ENCODE data around the gene WDR70.
"Not testable (repeated sequence)": the region's sequence is repeated elsewhere in the genome, so short reads cannot be mapped to it uniquely, and the experiment has no call there.

Gene WDR70

DNA sequence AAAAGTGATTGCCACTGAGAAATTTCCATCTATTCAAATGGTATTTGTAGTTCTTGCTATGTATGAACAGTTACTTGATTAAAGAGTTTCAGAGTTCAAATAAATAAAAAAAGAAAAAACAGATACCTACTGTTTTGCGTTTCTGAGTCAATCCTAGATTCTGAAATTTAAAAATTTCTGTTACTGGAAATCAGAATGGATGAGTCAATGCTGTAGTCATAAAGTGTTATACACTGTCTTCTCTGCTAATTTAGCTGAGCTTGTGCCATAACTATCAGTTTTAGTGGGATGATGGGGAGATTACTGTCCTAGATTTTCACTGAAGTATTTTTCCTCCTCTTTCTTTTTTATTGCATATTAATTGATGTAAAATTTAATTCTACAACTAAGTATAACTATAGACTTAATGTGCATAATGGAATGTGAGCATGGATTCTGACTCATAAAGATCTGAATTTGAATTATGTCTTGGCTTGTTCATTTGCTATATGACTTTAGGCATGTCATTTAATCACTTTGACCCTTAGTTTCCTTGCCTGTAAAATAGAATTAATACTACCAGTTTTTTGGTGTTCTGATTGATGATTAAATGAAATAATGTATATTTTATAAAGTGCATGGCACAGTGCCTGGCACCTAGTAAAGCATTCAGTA is 75.4 kb downstream of the WDR70 start:
- FAIRE-seq = peak; percentile 16

DNA sequence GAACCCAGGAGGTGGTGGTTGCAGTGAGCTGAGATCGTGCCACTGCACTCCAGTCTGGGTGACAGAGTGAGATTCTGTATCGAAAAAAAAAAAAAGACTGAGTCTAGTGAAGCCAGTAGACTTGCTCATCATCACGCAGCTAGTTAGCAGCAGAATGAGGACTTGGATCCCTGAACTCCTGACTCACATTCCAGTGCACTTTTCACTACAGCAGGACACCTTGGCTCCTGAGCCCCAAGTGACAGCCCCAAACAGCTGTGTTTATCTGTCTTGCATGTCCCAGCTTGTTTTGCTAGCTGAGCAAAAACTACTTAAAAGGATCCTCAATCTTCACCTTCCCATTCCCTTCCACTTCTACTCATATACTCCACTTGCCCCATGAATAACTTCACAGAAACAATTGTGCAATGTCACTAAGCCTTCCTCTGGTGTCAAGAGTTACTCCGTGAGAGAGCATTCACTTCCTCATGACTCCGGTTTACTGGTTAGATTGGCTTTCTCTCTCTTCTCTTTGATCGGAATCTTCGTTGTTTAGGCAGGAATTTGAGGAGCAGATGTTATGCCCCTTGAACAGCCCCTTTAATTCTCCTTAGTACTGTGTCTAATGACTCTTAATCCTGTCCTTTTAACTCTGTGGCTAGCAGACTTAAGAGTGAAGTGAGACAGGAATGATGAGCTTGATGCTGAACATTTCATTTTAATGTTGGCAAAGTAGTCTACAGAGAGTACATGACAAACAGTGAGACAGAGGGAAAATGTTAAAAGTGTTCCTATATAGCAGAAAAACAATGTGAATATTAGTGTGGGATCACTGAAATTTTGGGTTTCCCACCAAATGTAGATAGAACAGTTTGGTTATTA is 84.3 kb downstream of the WDR70 start:
- not testable (repeated sequence) for FAIRE-seq

DNA sequence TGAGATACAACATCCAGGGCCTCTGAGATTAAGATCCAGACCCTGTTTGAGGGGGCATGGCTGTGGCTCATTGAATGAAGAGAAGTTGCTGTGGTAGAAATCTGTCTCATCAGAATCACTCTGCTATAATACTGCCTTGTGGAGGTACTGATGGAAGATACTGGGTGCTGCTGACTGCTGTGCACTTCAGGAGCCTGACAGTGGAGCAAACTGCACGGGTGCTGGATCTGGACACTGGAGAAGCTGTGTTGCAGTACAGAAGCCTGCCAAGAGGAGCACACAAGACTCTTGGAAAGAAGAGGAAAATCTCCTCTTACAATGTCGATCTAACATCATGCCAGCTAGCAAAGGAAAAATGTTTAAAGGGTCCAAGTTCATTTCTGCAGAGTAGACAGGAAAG is 85.5 kb downstream of the WDR70 start:
- not testable (repeated sequence) for FAIRE-seq

DNA sequence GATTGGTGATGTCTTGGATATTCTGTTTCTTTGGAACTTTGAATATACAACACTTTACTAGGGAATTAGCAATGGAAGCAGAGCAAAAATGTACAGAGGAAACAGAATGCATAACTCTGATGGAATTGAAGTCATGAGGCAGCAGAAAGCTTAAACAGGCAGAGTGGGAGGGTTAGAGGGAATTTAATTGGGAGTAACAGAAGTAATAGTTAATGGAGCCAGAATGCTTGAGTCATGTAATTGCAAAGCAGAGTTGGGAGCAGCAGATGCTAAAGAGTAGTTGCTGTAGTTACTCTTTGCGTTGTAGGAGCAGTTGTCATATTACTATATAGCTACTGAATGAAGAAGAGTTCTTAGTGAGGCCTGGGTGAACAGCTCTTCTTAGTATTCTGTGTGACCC is 90.3 kb downstream of the WDR70 start:
- not testable (repeated sequence) for FAIRE-seq

DNA sequence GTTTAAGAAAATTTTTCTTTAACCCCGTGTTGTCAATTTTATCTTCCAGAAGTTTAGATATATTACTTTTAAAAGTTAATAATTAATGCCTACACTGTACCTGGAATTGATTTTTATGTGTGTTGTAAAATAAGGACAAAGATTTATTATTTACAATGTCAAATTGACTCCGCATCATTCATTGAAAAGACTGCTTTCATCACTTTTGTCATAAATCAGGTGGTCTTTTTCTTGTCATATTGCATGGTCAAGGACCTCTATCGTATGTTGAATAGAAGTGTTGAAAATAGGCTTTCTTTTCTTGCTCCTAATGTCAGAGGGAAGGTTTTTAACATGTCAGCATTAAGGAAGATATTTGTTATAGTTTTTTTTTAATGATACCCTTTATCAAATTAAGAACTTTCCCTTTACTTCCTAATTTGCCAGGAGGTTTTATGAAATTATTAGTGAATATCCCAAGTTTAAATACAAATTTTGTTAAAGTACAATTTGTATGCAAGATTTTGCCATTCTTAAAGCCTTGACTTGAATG is 92.6 kb downstream of the WDR70 start:
- peak; percentile 6 for FAIRE-seq

DNA sequence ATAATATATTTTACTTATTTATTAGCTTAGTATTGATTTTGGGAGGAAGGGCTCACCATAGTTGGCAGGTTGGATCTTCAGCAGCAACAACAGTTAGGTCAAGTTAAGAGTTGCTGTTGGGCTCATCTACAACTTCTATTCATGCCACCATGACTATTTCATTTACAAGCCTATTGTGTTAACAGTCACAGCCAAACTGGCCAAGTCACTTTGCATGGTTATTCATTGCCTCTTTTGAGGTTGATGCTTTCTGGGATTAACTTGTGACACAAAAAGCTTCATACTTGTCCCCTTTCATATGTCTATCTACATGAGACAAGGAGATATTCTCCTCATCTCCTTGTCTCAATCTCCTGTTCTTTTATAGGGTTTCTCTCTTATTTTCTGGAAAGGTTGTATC is 98.3 kb downstream of the WDR70 start:
- no peak for FAIRE-seq

DNA sequence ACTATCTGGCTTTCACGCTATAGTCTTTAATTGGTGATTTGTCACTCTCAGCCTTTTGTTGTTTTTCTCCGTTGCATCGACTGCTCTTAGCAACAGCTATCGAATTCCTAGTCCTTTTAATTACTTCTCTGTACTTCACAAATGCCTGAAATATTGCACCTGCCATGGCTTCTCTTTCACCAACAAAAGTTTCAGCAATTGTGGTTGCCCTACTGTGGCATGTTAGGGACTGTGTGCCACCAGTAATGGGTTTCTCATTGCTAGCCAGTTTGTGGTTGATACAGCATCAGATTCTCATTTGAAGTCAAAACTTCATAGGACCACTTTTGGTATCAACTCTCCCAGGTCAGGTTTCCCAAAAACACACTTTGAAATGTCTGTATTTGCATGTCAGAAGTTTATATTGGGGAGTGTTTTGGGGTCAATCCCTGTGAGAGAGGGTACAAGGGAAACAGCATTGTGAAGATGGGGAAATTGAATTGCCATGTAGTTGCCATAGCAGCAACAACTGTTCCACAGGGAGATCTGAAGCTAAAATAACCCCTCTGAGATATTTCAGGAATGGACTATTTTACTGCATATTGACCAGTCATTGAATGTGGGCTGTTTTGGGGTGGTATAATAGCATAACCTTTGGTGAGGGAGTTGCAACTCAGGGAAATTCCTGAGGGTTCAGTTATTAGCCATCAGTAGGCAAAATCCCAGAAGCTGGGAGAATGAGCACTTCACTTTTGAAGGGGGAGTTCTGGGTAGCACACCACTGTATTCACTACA is 99.2 kb downstream of the WDR70 start:
- FAIRE-seq = no peak

DNA sequence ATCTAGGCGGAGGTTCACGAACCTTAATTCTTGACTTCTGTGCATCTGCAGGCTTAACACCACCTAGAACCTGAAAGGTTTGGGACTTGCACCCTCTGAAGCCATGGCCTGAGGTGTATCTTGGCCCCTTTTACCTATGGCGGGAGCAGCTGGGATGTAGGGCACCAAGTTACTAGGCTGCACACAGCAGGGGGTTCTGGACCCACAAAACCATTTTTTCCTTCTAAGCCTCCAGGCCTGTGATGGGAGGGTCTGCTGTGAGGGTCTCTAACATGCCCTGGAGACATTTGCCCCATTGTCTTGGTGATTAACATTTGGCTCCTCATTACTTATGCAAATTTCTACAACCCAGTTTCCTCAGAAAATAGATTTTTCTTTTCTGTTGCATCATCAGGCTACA is 102.3 kb downstream of the WDR70 start:
- FAIRE-seq = not testable (repeated sequence)

DNA sequence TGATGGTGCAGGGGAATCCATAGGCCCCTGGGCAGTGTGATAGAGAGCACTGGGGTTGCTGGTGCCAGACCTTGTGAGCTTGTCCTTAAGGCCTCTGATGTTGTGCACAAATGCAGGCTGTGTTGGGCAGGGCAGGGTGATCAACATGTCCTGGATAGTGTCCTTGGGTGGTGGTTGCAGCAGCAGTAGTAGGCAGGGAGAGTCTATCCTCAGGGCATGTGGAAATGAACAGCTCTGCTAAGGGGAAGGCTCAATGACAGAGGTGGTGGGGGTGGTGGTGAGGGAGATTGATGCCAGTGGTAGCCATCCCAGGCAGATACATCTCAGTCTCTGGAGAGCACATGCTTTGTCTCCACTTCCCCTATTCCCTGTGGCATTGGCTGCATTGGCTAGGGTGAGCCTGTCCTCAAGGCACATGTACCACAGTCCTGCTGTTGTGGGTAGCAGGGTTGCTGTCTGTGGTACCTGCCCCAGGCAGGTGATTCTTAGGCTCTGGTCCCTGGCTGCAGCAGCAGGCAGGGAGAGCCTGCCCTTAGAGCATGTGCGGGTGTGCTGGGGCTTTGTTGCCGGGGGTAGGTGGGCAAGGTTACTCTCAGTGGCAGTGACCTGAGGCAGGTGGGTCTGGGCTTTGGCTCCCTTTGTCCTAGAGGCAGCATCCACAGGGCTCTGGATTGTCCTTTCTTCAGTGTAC is 111.1 kb downstream of the WDR70 start:
- no peak for FAIRE-seq

DNA sequence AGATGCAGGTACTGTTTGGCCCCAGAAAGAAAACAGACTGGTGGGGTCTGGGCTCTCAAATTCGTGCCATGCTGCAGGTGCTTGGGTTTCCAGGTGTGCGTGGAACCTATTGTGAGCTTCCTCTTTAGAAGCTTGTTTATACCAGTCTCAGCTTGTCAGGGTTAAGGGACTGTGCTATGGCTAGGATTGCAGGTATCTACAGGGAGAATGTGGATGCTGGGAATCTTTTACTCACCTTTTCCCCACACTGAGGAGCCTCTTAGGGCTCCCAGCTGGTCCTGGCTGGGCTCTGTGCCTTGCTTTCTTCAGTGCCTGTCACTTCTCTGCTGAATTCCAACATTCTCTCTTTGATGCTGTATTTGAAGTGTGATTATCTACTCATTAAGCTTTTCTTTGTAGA is 111.8 kb downstream of the WDR70 start:
- FAIRE-seq = no peak

DNA sequence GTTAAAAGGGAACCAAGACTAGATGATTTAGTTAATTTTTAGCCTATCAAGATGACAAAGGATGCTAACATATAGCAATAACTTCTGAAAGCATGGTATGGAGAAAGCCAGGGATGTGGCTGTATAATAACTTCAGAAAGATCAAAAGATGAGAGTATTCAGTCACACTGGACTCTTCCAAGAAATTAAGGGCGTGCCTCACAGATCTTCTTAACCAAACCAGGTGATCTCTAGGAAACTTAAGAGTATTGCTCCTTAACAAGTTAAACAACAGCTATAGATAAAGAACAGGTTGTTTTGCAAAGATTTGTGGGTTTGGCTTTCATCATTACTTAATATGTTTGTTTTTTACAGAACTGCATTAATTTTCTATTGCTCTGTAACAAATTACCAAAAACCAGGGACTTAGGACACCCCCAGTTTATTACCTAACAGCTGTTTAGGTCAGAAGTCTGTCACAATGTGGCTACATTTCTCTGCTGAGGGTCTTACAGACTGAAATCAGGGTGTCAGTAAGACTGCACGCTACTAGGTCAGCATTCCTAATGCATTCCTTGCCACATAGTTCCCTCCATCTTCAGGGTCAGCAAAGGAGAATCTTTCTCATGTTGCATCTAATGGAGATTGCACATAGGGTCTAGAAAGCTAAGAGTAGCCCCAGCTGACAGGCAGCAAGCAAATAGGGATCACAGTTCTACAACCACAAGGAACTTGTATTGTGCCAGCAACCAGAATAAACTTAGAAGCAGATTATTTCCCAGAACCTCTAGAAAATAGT is 113.8 kb downstream of the WDR70 start:
- no peak for FAIRE-seq

DNA sequence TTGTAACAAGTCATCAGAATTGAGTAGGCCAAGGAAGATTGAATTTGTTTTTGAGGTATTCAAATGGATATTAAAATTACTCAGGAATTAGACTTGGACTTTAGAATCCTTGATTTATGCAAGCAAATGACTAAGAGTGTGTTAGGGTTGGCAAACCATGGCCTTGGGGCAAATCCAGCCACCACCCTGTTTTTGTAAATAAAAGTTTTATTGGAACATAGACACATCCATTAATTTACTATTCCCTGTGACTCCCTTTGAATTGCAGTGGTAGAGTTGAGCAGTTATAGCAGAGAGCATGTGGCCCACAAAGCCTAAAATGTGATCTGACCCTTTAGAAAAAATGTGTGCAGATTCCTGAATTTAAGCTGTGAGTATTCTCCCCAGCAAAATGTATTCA is 115.6 kb downstream of the WDR70 start:
- no peak for FAIRE-seq

DNA sequence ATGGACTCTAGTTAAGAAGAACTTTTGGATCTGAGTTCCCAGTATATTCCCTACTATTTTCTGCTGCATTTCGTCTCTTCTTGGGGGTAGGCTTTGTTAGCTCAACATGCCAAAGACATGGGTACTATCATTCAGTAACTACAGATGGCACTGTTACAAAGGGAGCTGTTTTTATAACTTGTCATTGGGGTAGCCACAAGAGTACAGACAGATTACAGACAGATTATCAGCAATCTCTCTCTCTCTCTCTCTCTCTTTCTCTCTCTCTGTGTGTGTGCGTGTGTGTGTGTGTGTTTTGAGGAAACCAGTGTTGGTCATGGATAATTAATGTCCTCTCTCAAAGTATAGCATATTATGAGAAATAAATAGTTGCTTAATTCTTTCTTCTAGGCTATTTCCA is 116.1 kb downstream of the WDR70 start:
- no peak for FAIRE-seq

DNA sequence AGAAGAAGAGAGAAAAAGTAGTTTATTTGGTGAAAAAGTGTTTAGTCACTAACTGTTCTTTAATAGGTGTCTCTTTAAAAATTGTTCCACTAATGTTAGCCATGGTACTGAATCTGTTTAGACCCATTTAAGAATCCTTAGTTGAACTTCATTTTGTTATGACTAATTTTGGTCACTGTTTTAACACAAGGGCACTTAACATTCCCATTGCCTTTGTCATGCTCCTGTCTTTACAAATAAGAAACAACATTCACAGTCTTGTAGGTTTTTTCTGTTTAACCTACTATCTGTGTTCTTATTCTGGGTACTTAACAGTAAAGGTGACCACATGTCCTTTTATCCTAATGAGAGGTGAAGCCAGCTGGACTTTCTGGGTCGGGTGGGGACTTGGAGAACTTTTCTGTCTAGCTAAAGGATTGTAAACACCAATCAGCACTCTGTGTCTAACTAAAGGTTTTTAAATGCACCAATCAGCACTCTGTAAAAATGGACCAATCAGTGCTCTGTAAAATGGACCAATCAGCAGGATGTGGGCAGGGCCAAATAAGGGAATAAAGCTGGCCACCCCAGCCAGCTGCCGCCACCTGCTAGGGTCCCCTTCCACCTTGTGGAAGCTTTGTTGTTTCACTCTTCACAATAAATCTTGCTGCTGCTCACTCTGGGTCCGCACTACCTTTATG is 116.7 kb downstream of the WDR70 start:
- FAIRE-seq = no peak

DNA sequence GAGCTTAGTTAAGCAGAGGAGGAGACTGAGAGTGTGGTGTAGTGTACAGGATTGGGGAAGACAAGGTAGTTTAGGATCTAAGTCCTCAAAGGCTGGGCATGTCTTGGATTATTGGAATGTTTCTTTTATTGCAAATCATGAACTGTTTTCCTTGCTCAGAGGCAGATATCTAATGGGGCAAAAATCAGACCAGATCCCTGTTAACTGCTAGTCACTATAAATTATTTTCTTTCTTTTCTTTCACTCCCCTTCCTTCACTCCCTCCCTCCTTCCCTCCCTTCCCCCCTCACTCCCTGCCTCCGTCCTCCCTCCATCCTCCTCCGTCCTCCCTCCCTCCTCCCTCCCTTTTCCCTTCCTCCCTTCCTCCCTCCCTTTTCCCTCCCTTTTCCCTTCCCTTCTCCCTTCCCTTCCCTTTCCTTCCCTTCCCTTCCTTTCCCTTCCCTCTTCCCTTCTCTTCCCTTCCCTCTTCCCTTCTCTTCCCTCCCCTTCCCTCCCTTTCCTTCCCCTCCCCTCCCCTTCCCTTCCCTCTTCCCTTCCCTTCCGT is 117.9 kb downstream of the WDR70 start:
- no peak for FAIRE-seq

DNA sequence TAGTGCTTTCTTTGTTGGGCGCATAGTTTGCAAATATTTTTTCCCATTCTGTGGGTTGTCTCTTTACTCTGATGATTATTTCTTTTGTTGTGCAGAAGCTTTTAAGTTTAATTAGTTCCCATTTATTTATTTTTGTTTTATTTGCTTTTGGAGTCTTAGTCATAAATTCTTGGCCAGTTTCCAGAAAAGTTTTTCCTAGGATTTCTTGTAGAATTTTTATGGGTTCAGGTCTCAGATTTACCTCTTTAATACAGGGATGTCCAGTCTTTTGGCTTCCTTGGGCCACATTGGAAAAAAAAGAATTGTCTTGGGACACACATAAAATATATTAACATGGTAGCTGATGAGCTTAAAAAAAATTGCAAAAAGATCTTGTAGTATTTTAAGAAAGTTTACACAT is 122.0 kb downstream of the WDR70 start:
- FAIRE-seq = peak; percentile 6

DNA sequence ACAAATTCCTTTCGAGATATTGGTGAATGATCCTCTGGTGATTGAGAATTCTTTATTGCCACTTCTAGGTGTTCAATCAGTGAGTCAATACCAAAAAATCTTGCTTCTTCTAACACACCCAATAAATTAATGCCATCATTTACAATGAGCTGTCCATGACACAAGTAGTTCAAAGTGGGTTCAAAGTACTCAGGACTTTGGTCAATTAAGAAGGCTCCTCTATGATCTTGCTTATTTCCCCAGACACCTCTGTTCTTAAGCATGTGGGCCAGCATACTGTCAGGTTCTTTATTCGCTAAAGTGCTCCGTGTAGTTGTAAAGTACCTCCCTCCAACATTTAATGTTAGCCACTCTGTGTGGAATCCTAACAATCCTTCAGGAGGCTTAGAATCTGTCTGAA is 127.1 kb downstream of the WDR70 start:
- FAIRE-seq = no peak

DNA sequence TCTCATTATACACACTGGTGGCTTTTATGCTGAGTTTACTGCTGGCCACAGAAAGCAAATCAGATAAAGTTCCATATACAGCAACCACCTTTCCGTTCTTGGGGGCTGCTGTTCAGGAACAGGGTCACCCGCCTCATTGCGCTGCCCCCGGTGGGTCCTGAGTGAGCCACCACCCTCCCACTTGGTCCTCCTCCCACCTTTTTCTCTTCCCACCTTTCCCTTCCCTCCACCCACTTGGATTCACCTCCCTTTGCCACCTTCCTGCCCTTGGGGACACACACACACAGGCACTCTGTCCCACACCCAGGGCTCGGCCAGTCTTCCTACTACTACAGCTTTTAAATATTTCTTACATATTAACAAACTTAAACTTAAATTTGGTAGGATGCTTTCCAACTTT is 127.6 kb downstream of the WDR70 start:
- FAIRE-seq = no peak

DNA sequence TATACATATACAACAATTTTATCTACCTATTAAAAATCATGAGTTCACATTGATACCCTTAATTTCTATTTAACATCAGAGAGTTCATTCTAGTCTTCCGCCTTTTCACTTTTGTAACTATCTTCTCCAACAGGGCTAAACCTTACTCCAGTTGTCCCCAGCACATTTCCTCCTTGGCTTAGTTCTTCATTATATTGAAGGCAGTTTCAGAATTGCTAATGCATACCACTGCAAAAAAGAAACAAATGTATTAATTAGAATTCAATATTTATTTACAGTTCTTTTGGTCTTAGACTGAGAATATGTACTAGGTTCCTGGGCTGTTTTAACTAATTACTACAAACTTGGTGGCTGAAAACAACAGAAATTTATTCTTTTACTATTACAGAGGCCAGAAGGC is 132.5 kb downstream of the WDR70 start:
- FAIRE-seq = no peak

DNA sequence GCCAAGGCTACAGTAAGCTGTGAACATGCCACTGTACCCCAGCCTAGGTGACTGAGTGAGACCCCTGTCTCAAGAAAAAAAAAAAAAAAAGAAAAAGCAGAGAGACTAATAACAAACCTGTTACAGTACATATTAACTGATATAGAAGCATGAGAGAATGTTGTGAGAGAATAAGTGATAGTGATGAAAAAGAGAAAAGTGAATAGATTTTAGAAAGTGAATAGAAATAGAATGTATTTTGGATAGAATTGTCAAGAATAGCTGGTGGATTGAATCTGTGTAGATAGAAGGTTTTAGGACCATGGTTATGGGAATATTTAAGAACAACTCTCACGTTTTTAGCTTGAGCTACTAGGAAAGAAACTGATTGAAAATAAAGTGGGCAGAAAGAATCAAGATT is 135.8 kb downstream of the WDR70 start:
- no peak for FAIRE-seq

DNA sequence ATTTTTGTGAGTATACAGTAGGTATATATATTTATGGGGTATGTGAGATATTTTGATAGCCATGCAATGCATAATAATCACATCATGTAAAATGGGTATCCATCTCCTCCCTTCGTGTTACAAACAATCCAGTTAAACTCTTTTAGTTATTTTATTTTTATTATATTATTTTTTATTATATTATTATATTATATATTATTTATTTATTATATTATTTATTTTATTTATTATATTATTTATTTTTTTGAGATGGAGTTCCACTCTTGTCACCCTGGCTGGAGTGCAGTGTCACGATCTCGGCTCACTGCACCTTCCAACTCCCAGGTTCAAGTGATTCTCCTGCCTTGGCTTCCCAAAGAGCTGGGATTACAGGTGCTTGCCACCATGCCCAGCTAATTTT is 138.6 kb downstream of the WDR70 start:
- peak; percentile 72 for FAIRE-seq
